ENCODE data around the gene DNAJC30.

The DNAJC30 gene

GRCh38 chr7:73707045-73707631, 23.9 kb upstream of the DNAJC30 start:
- peak; percentile 86 for DNase-seq (ENCODE audit: low spot score)

- DNase-seq (ENCODE audit: low spot score): peak; percentile 54
Observed at GRCh38 chr7:73706126-73707044, 23.1 kb upstream of the DNAJC30 start.

- no peak for DNase-seq (ENCODE audit: low spot score)
Observed at GRCh38 chr7:73705551-73705920, 22.3 kb upstream of the DNAJC30 start.

- DNase-seq (ENCODE audit: low spot score): no peak
Observed at GRCh38 chr7:73704640-73705550, 21.6 kb upstream of the DNAJC30 start.

- no peak for DNase-seq (ENCODE audit: low spot score)
Observed at GRCh38 chr7:73703757-73704639, 20.7 kb upstream of the DNAJC30 start.

GRCh38 chr7:73703225-73703624, 20.0 kb upstream of the DNAJC30 start:
- DNase-seq (ENCODE audit: low spot score): no peak

GRCh38 chr7:73702665-73703064, 19.4 kb upstream of the DNAJC30 start:
- no peak for DNase-seq (ENCODE audit: low spot score)

- DNase-seq (ENCODE audit: low spot score): no peak
Observed at GRCh38 chr7:73702226-73702625, 19.0 kb upstream of the DNAJC30 start.

GRCh38 chr7:73701357-73701995, 18.2 kb upstream of the DNAJC30 start:
- DNase-seq (ENCODE audit: low spot score): peak; percentile 39

GRCh38 chr7:73700581-73701134, 17.4 kb upstream of the DNAJC30 start:
- DNase-seq (ENCODE audit: low spot score): no peak

- no peak for DNase-seq (ENCODE audit: low spot score)
Observed at GRCh38 chr7:73700069-73700423, 16.8 kb upstream of the DNAJC30 start.

GRCh38 chr7:73699370-73700068, 16.3 kb upstream of the DNAJC30 start:
- DNase-seq (ENCODE audit: low spot score): no peak

- DNase-seq (ENCODE audit: low spot score): no peak
Observed at GRCh38 chr7:73698410-73698809, 15.2 kb upstream of the DNAJC30 start.

GRCh38 chr7:73696372-73696771, 13.1 kb upstream of the DNAJC30 start:
- DNase-seq (ENCODE audit: low spot score): no peak

GRCh38 chr7:73690646-73691045, 7.4 kb upstream of the DNAJC30 start:
- DNase-seq (ENCODE audit: low spot score): no peak

GRCh38 chr7:73688288-73688687, 5.0 kb upstream of the DNAJC30 start:
- DNase-seq (ENCODE audit: low spot score): no peak

GRCh38 chr7:73685311-73685710, 2.1 kb upstream of the DNAJC30 start:
- no peak for DNase-seq (ENCODE audit: low spot score)

- peak; percentile 33 for DNase-seq (ENCODE audit: low spot score)
Observed at GRCh38 chr7:73683788-73684693, 788 bp upstream of the DNAJC30 start.

GRCh38 chr7:73682745-73683055, 553 bp downstream of the DNAJC30 start:
- DNase-seq (ENCODE audit: low spot score): no peak

Measured in kidney tubule cell (primary cell).